MM.1S (cell line): ENCODE data around the gene SLC17A9.

Experiments used
- DNase-seq: peaks from one replicate; pipeline ENCODE4 v3.0.0-alpha.2; 2015
- H2AFZ ChIP-seq: fragments of 300-600 bp; sonication (generic); 2 replicates; pipeline ENCODE4 v1.6.0; 2016; ENCODE audit warnings: antibody characterized with exemption, low read length
- H3F3A ChIP-seq: fragments of 300-600 bp; sonication (generic); 2 replicates; pipeline ENCODE4 v1.6.1; 2016; ENCODE audit warnings: mild to moderate bottlenecking, antibody characterized with exemption, low read length, moderate library complexity, mixed read lengths; ENCODE audit not compliant: insufficient read depth
- H3K27ac ChIP-seq: fragments of 300-600 bp; sonication (generic); 2 replicates; pipeline ENCODE4 v1.5.1; 2016; ENCODE audit warnings: mild to moderate bottlenecking, low read length
- H3K27me3 ChIP-seq: fragments of 300-600 bp; sonication (generic); replicated peaks from 2 replicates; pipeline ENCODE4 v1.6.0; 2016; ENCODE audit warnings: low read length; ENCODE audit not compliant: insufficient read depth
- H3K36me3 ChIP-seq: fragments of 300-600 bp; sonication (generic); replicated peaks from 2 replicates; pipeline ENCODE4 v1.6.1; 2016; ENCODE audit warnings: mild to moderate bottlenecking, low read length, mixed read lengths; ENCODE audit not compliant: insufficient read depth
- H3K4me1 ChIP-seq: fragments of 300-600 bp; sonication (generic); 2 replicates; pipeline ENCODE4 v1.6.1; 2016; ENCODE audit warnings: low read length, mixed read lengths
- H3K4me2 ChIP-seq: fragments of 300-600 bp; sonication (generic); 2 replicates; pipeline ENCODE4 v1.6.0; 2016; ENCODE audit warnings: low read depth, low read length
- H3K4me3 ChIP-seq: fragments of 300-600 bp; sonication (generic); 2 replicates; pipeline ENCODE4 v1.5.1; 2016; ENCODE audit warnings: low read length, mixed read lengths
- H3K79me2 ChIP-seq: fragments of 300-600 bp; sonication (generic); 2 replicates; pipeline ENCODE4 v1.6.1; 2016; ENCODE audit warnings: mixed run types, low read length, mixed read lengths
- H3K9ac ChIP-seq: fragments of 300-600 bp; sonication (generic); 2 replicates; pipeline ENCODE4 v1.6.1; 2016; ENCODE audit warnings: low read length, mixed read lengths
- H3K9me2 ChIP-seq: fragments of 300-600 bp; sonication (generic); replicated peaks from 2 replicates; pipeline ENCODE4 v1.6.1; 2016; ENCODE audit warnings: mild to moderate bottlenecking, low read length, mixed read lengths; ENCODE audit not compliant: insufficient read depth
- H3K9me3 ChIP-seq: fragments of 300-600 bp; sonication (generic); replicated peaks from 2 replicates; pipeline ENCODE4 v1.6.1; 2016; ENCODE audit warnings: mild to moderate bottlenecking, low read length, mixed read lengths; ENCODE audit not compliant: insufficient read depth
- H4K20me1 ChIP-seq: fragments of 300-600 bp; sonication (generic); 2 replicates; pipeline ENCODE4 v1.6.1; 2016; ENCODE audit warnings: mild to moderate bottlenecking, low read length, moderate library complexity, mixed read lengths; ENCODE audit not compliant: insufficient read depth
- CTCF ChIP-seq: fragments of 300-600 bp; sonication (generic); IDR thresholded peaks from 2 replicates; pipeline ENCODE4 v1.5.1; 2016; ENCODE audit warnings: antibody characterized with exemption, low read length, mixed read lengths
- EZH2 ChIP-seq: fragments of 300-600 bp; sonication (generic); optimal IDR thresholded peaks from 2 replicates; pipeline ENCODE3; 2017; ENCODE audit warnings: low read depth, mild to moderate bottlenecking, antibody characterized with exemption, low read length, mixed read lengths
- EZH2phosphoT487 ChIP-seq: fragments of 300-600 bp; sonication (generic); IDR thresholded peaks from 2 replicates; pipeline ENCODE4 v1.6.1; 2018; ENCODE audit warnings: antibody characterized with exemption, low read length

The SLC17A9 gene

DNA sequence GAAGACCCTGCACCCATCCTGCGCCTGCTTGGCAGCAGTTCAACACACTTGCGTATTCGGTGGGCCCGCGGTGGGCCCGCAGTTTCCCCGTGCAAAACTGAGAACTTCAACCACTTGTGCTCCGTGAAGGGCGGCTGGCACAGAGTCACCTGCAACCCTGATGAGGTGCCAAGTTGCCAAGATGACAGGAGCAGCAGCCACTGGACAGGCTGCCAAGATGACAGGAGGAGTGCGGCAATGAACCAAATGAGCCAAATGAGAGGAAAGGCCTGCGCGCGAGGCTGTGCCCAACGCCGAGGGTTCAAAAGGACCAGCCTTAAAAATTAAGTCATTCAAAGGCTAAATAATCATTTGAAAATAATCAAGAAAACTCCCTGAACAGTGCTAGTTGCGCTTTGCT is 46.3 kb upstream of the SLC17A9 start:
- no peak for DNase-seq
- Histone ChIP-seq H3K27me3 (no peaks in the 10 kb centered on the region), H2AFZ (no peak overlapping the region), H3K4me2 (no peak overlapping the region), H3K4me1 (no peaks in the 10 kb centered on the region), H3K79me2 (peaks cover 42% of the 10 kb centered on the region), H3K9ac (no peak overlapping the region), H4K20me1 (peaks cover 10% of the 10 kb centered on the region; the same call in 1 of the 2 replicates), H3K9me2 (no peaks in the 10 kb centered on the region), H3K9me3 (no peaks in the 10 kb centered on the region), H3F3A (0 out of 2 replicates have a peak, but pooled peaks cover 10% of the 10 kb centered on the region), H3K36me3 (peaks cover 28% of the 10 kb centered on the region), H3K27ac (no peak overlapping the region), H3K4me3 (no peak overlapping the region)
- TF ChIP-seq CTCF (no peak), EZH2phosphoT487 (no peak), EZH2 (no peak)

GRCh38 chr20:62906647-62907375 is 45.7 kb upstream of the SLC17A9 start:
- Histone ChIP-seq H3K9me3 (no peaks in the 10 kb centered on the region), H4K20me1 (peaks cover 10% of the 10 kb centered on the region; the same call in 1 of the 2 replicates), H3F3A (0 out of 2 replicates have a peak, but pooled peaks cover 4% of the 10 kb centered on the region)

DNA sequence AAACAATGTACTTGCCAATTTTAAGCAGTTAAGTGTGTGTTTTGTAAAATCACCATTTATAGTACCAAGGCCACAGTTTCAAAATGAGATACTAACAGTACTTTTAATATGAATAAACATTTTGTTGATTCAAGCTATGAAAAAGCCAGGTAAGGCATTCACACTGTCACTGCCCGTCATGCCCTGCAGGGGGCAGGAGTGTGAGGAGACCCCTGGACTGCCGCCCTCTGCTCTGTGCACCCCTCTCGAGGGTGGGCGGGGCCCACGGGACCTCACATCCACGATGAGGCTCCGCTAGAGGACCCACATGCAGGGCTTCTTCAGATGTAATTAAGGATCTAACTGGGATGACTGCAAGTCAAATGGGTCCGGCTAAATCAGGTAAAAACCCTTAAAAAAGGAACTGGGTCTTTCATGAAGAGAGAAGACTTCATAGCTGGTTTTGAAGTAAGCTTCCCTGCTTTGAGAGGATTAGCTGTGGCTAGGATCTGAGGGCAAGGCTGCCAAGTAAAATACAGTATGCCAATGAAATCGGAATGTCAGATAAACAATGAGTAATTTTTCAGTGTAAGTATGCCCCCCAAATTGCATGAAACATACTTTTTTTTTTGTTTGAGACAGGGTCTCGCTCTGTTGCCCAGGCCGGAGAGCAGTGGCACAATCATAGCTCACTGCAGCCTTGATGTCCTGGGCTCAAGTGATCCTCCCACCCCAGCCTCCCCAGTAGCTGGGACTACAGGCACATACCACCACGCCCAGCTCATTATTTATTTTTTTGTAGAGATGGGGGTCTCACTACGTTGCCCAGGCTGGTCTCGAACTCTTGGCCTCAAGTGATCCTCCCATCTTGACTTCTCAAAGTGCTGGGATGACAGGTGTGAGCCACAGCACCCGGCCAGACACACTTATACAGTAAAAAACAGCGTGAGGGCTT is 44.9 kb upstream of the SLC17A9 start:
- Histone ChIP-seq H3K27me3 (no peaks in the 10 kb centered on the region), H3K36me3 (peaks cover 38% of the 10 kb centered on the region), H2AFZ (no peak overlapping the region), H4K20me1 (peaks cover 10% of the 10 kb centered on the region; the same call in 1 of the 2 replicates), H3K4me1 (no peaks in the 10 kb centered on the region), H3K9ac (no peak overlapping the region), H3F3A (no peaks in the 10 kb centered on the region), H3K27ac (no peak overlapping the region), H3K4me3 (no peak overlapping the region), H3K4me2 (no peak overlapping the region), H3K9me3 (no peaks in the 10 kb centered on the region), H3K9me2 (no peaks in the 10 kb centered on the region), H3K79me2 (peaks cover 57% of the 10 kb centered on the region)
- TF ChIP-seq CTCF, result peak; percentile 45
- TF ChIP-seq EZH2phosphoT487, result no peak
- no peak for DNase-seq

More at GRCh38 chr20:62906647-62907375, 45.7 kb upstream of the SLC17A9 start:
- H3K9me2 ChIP-seq, result no peaks in the 10 kb centered on the region
- no peaks in the 10 kb centered on the region for H3K4me1 ChIP-seq
- no peak for TF ChIP-seq EZH2
- TF ChIP-seq CTCF, result no peak
- TF ChIP-seq EZH2phosphoT487, result no peak
- DNase-seq, result no peak
- no peak overlapping the region for H3K4me2 ChIP-seq
- H3K27me3 ChIP-seq, result no peaks in the 10 kb centered on the region
- peaks cover 48% of the 10 kb centered on the region for H3K79me2 ChIP-seq
- H3K36me3 ChIP-seq, result peaks cover 33% of the 10 kb centered on the region
- H2AFZ ChIP-seq, result no peak overlapping the region
- H3K9ac ChIP-seq, result no peak overlapping the region
- no peak overlapping the region for H3K4me3 ChIP-seq
- H3K27ac ChIP-seq, result no peak overlapping the region
